8988T (cell line): ENCODE data around the gene NXPE4.
"Not testable (repeated sequence)": the region's sequence is repeated elsewhere in the genome, so short reads cannot be mapped to it uniquely, and the experiment has no call there.

Source experiments
- DNase-seq: peaks from one replicate; pipeline ENCODE4 v3.0.0; 2011

The NXPE4 gene

GRCh38 chr11:114609429-114609828 is 13.8 kb upstream of the NXPE4 start:
- DNase-seq = no peak

GRCh38 chr11:114608605-114609004 is 13.0 kb upstream of the NXPE4 start:
- DNase-seq = not testable (repeated sequence)

- no peak for DNase-seq
These were observed 12.3 kb upstream of the NXPE4 start for GRCh38 chr11:114607753-114608459.

GRCh38 chr11:114606802-114607075 is 11.2 kb upstream of the NXPE4 start:
- DNase-seq = not testable (repeated sequence)

GRCh38 chr11:114606003-114606801 is 10.6 kb upstream of the NXPE4 start:
- DNase-seq = no peak

GRCh38 chr11:114605370-114605769 is 9.8 kb upstream of the NXPE4 start:
- no peak for DNase-seq

- no peak for DNase-seq
These were observed 9.3 kb upstream of the NXPE4 start for GRCh38 chr11:114604886-114605285.

- no peak for DNase-seq
These were observed 8.7 kb upstream of the NXPE4 start for GRCh38 chr11:114604179-114604813.

GRCh38 chr11:114603151-114603550 is 7.6 kb upstream of the NXPE4 start:
- not testable (repeated sequence) for DNase-seq

GRCh38 chr11:114598461-114598860 is 2.9 kb upstream of the NXPE4 start:
- DNase-seq = no peak

GRCh38 chr11:114596175-114596919 is 761 bp upstream of the NXPE4 start:
- DNase-seq = no peak

- DNase-seq = no peak
These were observed 883 bp downstream of the NXPE4 start for GRCh38 chr11:114594703-114595102.

- no peak for DNase-seq
These were observed 8.1 kb downstream of the NXPE4 start for GRCh38 chr11:114587398-114587953.

- no peak for DNase-seq
These were observed 8.8 kb downstream of the NXPE4 start for GRCh38 chr11:114586797-114587196.

GRCh38 chr11:114571712-114572111 is 23.9 kb downstream of the NXPE4 start:
- DNase-seq = no peak

GRCh38 chr11:114569801-114570200 is 25.8 kb downstream of the NXPE4 start:
- no peak for DNase-seq

- DNase-seq = no peak
These were observed 29.3 kb downstream of the NXPE4 start for GRCh38 chr11:114566276-114566675.

- no peak for DNase-seq
These were observed 30.8 kb downstream of the NXPE4 start for GRCh38 chr11:114564831-114565230.

GRCh38 chr11:114563077-114563476 is 32.5 kb downstream of the NXPE4 start:
- DNase-seq = no peak

- DNase-seq = no peak
These were observed 33.2 kb downstream of the NXPE4 start for GRCh38 chr11:114562166-114562916.

GRCh38 chr11:114559425-114560310 is 35.9 kb downstream of the NXPE4 start, which contains the start of gene NXPE1:
TSS of gene NXPE1 (minus strand) at chr11:114559881. CDS start at chr11:114551201, 8,680 bp downstream.
- DNase-seq = no peak
